ENCODE measurements around the gene ZC3H13. TPM values are rescaled to one million over a fixed set of nuclear protein-coding genes. Genes with fewer than 3 reads are reported as not detected.
A peak's percentile ranks its signal among the peaks of the same experiment; 100 is the strongest.

ZC3H13 gene
- total RNA-seq, 4 donors from 2014 or later = 22.7 to 49.0 (median 24.9) TPM

DNA sequence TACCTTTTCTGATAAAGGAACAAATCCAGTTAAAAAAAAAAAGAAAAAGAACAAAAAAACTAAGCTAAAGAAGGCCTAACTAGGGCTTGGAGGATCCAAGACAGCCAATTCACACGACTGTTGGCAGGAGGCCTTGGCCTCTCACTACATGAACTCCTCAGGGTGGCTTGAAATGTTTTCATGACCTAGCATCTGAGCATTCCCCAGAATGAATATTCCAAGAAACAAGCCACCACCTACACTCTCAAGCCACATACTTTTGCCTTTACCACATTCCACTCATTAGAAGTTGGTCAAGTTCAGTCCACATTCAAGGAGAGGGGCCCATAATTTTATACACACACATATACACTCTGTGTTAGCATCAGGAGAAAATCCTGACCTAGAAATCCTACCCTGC lies 103.4 kb downstream of the ZC3H13 start:
- TF ChIP-seq, protein P1, sequence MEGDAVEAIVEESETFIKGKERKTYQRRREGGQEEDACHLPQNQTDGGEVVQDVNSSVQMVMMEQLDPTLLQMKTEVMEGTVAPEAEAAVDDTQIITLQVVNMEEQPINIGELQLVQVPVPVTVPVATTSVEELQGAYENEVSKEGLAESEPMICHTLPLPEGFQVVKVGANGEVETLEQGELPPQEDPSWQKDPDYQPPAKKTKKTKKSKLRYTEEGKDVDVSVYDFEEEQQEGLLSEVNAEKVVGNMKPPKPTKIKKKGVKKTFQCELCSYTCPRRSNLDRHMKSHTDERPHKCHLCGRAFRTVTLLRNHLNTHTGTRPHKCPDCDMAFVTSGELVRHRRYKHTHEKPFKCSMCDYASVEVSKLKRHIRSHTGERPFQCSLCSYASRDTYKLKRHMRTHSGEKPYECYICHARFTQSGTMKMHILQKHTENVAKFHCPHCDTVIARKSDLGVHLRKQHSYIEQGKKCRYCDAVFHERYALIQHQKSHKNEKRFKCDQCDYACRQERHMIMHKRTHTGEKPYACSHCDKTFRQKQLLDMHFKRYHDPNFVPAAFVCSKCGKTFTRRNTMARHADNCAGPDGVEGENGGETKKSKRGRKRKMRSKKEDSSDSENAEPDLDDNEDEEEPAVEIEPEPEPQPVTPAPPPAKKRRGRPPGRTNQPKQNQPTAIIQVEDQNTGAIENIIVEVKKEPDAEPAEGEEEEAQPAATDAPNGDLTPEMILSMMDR (IDR thresholded peaks at IDR 0.05) = no peak
- ATAC-seq (ENCODE audit: low FRiP score) (no peak), DNase-seq (ENCODE audit: low spot score) (no peak)

DNA sequence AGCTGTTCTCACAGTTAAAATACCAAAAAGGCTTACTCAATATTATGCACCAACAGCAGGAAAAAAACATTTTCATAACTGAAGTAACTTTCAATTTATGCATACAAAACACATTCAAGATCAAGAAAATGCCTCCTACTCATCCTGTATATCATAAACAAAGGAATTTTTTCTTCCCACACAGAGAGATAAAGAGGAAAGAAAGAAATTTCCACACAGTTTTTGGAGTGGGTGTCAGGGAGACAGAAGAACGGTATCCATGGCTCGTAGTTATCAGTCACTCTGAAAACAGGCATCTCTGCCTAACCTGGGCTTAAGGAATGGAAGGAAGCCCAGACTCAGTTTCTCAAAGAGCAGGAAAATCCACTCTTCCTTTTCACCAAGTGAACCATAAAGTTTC lies 108.6 kb downstream of the ZC3H13 start:
- DNase-seq (ENCODE audit: low spot score) (no peak), ATAC-seq (ENCODE audit: low FRiP score) (peak; percentile 62)
- TF ChIP-seq, protein P1 (IDR thresholded peaks at IDR 0.05) = no peak

DNA sequence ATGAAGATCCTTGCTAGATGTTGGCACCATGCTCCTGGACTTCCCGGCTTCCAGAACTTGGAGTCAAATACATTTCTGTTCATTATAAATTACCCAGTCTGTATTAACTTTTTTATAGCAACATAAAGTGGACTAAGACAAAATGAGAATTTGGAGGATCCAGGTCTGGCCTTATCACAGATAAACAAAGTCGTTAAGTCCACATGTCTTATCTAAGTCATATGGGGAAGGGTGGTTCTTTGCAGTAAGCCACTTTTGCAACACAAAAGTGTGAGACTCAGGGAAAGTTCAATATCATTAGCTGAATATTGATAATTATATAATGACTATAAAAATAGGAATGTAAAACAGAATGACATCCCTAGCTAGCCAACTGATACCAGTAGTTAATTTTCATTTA lies 109.4 kb downstream of the ZC3H13 start:
- DNase-seq (ENCODE audit: low spot score) (no peak), ATAC-seq (ENCODE audit: low FRiP score) (no peak)
- TF ChIP-seq, protein P1 (IDR thresholded peaks at IDR 0.05) = no peak

DNA sequence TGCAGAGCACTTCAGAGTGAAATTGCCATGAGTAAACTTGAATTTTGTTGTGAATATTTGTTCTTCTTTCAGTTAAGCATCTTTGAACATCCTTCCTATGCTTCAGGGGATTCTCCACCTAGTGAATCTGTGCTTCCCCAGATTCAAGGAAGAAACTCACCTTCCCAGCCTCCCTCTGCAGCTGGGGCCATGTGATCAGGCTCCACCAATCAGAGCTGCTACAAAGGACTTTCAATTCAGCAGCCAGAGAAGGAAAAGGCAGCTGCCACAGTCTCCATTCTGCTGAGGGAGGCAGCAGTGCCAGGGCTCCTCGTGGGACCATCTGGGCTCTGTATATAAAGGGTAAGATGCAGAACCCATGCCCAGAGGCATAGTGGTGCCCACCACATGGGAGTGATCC lies 111.3 kb downstream of the ZC3H13 start:
- TF ChIP-seq, protein P1 (IDR thresholded peaks at IDR 0.05) = no peak
- no peak for ATAC-seq (ENCODE audit: low FRiP score)
- no peak for DNase-seq (ENCODE audit: low spot score)

DNA sequence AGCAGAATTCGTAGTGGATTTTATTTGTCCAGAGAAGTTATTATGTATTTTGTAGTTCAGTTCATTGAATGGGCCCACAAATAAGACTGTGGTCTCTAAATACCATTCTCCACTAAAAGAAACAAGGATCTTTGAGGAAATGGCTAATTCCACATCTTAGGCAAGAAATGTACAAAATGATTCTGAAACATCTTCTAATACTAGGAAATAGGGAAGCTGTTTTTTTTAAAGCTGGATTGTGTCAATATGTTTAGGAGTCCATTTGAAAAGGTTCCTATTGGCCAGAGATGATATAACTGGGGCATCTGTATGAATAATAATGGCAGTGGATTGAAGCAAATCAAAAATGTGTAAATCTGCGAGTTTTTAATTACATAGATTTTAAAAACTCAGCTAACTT lies 112.5 kb downstream of the ZC3H13 start:
- DNase-seq (ENCODE audit: low spot score) = no peak
- no peak for ATAC-seq (ENCODE audit: low FRiP score)

DNA sequence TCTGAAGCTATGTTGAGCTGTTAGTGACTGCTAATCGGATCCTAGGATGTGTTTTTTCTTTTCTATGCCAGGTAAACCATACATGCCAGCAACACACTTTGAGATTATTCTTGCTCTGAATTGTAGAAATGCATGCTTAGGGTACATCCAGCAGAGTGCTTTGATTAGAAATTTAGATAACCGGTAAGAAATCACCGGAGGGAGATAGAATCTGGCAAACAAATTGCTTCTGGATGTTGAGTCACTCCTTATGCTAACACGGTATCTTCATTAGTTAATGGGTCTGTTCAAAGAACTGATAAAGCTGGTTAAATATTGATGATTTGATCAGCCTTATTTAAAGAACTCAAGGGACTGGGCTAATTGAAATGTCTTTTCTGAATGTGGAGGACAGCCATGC lies 115.9 kb downstream of the ZC3H13 start:
- ATAC-seq (ENCODE audit: low FRiP score) (no peak), DNase-seq (ENCODE audit: low spot score) (no peak)
- TF ChIP-seq, protein P1 (IDR thresholded peaks at IDR 0.05) = no peak

More for the DNA sequence above, 112.5 kb downstream of the ZC3H13 start:
- TF ChIP-seq, protein P1 (IDR thresholded peaks at IDR 0.05) = no peak

DNA sequence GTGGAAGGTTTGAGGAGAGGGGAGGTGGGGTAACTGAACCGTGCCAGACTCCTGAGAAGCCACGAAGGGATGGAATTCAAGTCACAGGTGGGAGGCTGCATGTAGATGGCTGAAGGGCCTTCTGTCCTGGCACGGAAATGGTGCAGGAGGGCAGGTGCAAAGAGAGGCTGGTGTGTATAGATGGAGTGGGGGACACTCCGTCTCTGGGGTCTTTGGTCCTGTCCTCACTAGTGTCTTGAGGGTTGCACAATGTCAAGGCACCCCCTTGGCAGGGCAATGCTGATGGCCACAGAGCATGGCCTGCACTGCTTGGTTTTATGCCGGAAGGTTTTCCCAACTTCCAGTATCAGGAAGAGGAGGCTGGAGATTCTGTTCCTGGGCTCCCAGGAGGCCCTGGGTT lies 118.3 kb downstream of the ZC3H13 start:
- TF ChIP-seq, protein P1 (IDR thresholded peaks at IDR 0.05) = no peak
- no peak for ATAC-seq (ENCODE audit: low FRiP score)
- no peak for DNase-seq (ENCODE audit: low spot score)

Measured in omental fat pad (tissue), 4 donors.